IMR-90 (cell line): Measurements from ENCODE around the gene ZDHHC14. TPM values are rescaled to one million over a fixed set of nuclear protein-coding genes. Genes with fewer than 3 reads are reported as not detected.
"Not testable (repeated sequence)": the region's sequence is repeated elsewhere in the genome, so short reads cannot be mapped to it uniquely, and the experiment has no call there.

Experiments
- ATAC-seq: fragments of 200-7000 bp; cut with Tn5 transposase; 2 replicates; pipeline ENCODE4 v1.9.1; 2020; ENCODE audit warnings: low read depth, mild to moderate bottlenecking, moderate library complexity
- BruUV-seq: library from RNA; stranded (reverse); fragments of 400-500 nt; replicated peaks from 2 replicates; lab custom pipeline; 2021; lab: Mats Ljungman, UMichigan
- CTCF ChIA-PET: fragments of 300-600 bp; formaldehyde crosslinking; extraction: SDS; loops from one replicate; lab custom pipeline; 2021; ENCODE audit warnings: antibody characterized with exemption; lab: Yijun Ruan, JAX
- POLR2A ChIA-PET: fragments of 300-600 bp; sonication (Branson Sonifier 250); formaldehyde crosslinking; loops from one replicate; lab custom pipeline; 2022; ENCODE audit warnings: antibody characterized with exemption; ENCODE audit not compliant: unreplicated experiment; lab: Charles Lee
- DNase-seq: peaks from one replicate; pipeline ENCODE4 v3.0.0; 2013
- H2AFZ ChIP-seq: replicated peaks from 2 replicates; pipeline ENCODE3; 2013; ENCODE audit warnings: low read length, mild to moderate bottlenecking; ENCODE audit not compliant: poor library complexity
- H2AK5ac ChIP-seq: 2 replicates; pipeline ENCODE4 v1.6.1; 2013; ENCODE audit warnings: low read depth, low read length, inconsistent platforms
- H2AK9ac ChIP-seq: replicated peaks from 2 replicates; pipeline ENCODE3; 2013; ENCODE audit warnings: mild to moderate bottlenecking, low read depth, low read length, moderate library complexity; ENCODE audit not compliant: poor library complexity
- H2BK120ac ChIP-seq: 2 replicates; pipeline ENCODE4 v1.6.1; 2013; ENCODE audit warnings: low read depth, low read length, inconsistent platforms
- H2BK15ac ChIP-seq: 3 replicates; pipeline ENCODE4 v1.6.1; 2013; ENCODE audit warnings: low read depth, low read length, inconsistent platforms
- H2BK20ac ChIP-seq: 2 replicates; pipeline ENCODE4 v1.6.1; 2013; ENCODE audit warnings: low read depth, mild to moderate bottlenecking, inconsistent platforms, low read length, moderate library complexity
- H2BK5ac ChIP-seq: 2 replicates; pipeline ENCODE4 v1.6.1; 2013; ENCODE audit warnings: mild to moderate bottlenecking, low read depth, low read length, inconsistent platforms; ENCODE audit not compliant: poor library complexity, severe bottlenecking
- H3K14ac ChIP-seq: replicated peaks from 2 replicates; pipeline ENCODE4 v1.6.1; 2013; ENCODE audit warnings: low read depth, low read length, inconsistent platforms
- H3K18ac ChIP-seq: 2 replicates; pipeline ENCODE4 v1.6.1; 2013; ENCODE audit warnings: low read depth, low read length, control low read depth
- H3K23ac ChIP-seq: 2 replicates; pipeline ENCODE4 v1.6.1; 2013; ENCODE audit warnings: low read depth, low read length, inconsistent platforms
- H3K27ac ChIP-seq: 2 replicates; pipeline ENCODE4 v1.5.1; 2013; ENCODE audit warnings: mild to moderate bottlenecking, control low read depth, low read length; ENCODE audit not compliant: insufficient read depth
- H3K27me3 ChIP-seq: 2 replicates; pipeline ENCODE4 v1.6.1; 2013; ENCODE audit warnings: low read length; ENCODE audit not compliant: control insufficient read depth, insufficient read depth
- H3K36me3 ChIP-seq: 2 replicates; pipeline ENCODE4 v1.6.1; 2013; ENCODE audit warnings: low read length, mixed read lengths; ENCODE audit not compliant: control insufficient read depth, insufficient read depth
- H3K4ac ChIP-seq: 2 replicates; pipeline ENCODE4 v1.6.1; 2013; ENCODE audit warnings: low read depth, low read length, inconsistent platforms
- H3K4me1 ChIP-seq: 2 replicates; pipeline ENCODE4 v1.6.1; 2013; ENCODE audit warnings: low read length, mixed read lengths; ENCODE audit not compliant: control insufficient read depth, insufficient read depth
- H3K4me2 ChIP-seq: 2 replicates; pipeline ENCODE4 v1.6.1; 2013; ENCODE audit warnings: low read depth, mild to moderate bottlenecking, control low read depth, low read length, moderate library complexity
- H3K4me3 ChIP-seq: 2 replicates; pipeline ENCODE4 v1.5.1; 2013; ENCODE audit warnings: low read depth, mild to moderate bottlenecking, control low read depth, low read length, moderate library complexity; ENCODE audit not compliant: insufficient read depth
- H3K56ac ChIP-seq: 2 replicates; pipeline ENCODE4 v1.6.1; 2013; ENCODE audit warnings: low read length, inconsistent platforms; ENCODE audit not compliant: insufficient read depth; ENCODE audit errors: extremely low read depth
- H3K79me1 ChIP-seq, 2 experiments: 2 replicates each; pipeline ENCODE4 v1.6.1; 2013; ENCODE audit warnings: low read length in 2 of 2, inconsistent platforms in 1 of 2, low read depth in 1 of 2
- H3K9ac ChIP-seq: 2 replicates; pipeline ENCODE4 v1.6.1; 2013; ENCODE audit warnings: low read depth, low read length, control low read depth
- H3K9me1 ChIP-seq: 2 replicates; pipeline ENCODE4 v1.6.1; 2013; ENCODE audit warnings: low read length, inconsistent platforms; ENCODE audit not compliant: insufficient read depth
- H3K9me3 ChIP-seq: 2 replicates; pipeline ENCODE4 v1.6.1; 2013; ENCODE audit warnings: low read length; ENCODE audit not compliant: control insufficient read depth, insufficient read depth
- H4K20me1 ChIP-seq: 2 replicates; pipeline ENCODE4 v1.6.1; 2013; ENCODE audit warnings: low read length, inconsistent platforms; ENCODE audit not compliant: insufficient read depth
- H4K5ac ChIP-seq: 2 replicates; pipeline ENCODE4 v1.6.1; 2013; ENCODE audit warnings: mild to moderate bottlenecking, low read depth, low read length, control low read depth
- H4K8ac ChIP-seq, 2 experiments: 2 replicates each; pipeline ENCODE4 v1.6.1; 2013; ENCODE audit warnings: low read depth in 2 of 2, low read length in 2 of 2, control low read depth in 1 of 2, inconsistent platforms in 1 of 2
- H4K91ac ChIP-seq: 2 replicates; pipeline ENCODE4 v1.6.1; 2013; ENCODE audit warnings: low read depth, low read length, inconsistent platforms; ENCODE audit not compliant: insufficient read depth
- MAFK ChIP-seq: IDR thresholded peaks from 2 replicates; pipeline ENCODE4 v1.6.1; 2012; ENCODE audit warnings: low read depth, low read length, improper control_type of control experiment
- RCOR1 ChIP-seq: IDR thresholded peaks from 2 replicates; pipeline ENCODE4 v1.6.1; 2012; ENCODE audit warnings: mild to moderate bottlenecking, low read length, improper control_type of control experiment; ENCODE audit not compliant: insufficient replicate concordance
- WGBS, 2 experiments: methylation state at CpG; one replicate each; pipeline versions ENCODE4 v1.1.5 to v1.1.7; 2013; ENCODE audit warnings: missing lambda C conversion rate in 2 of 2; ENCODE audit not compliant: insufficient read length in 1 of 2; ENCODE audit errors: extremely low coverage in 2 of 2; 5-methylcytosine and 5-hydroxymethylcytosine counted together
- dilution Hi-C: fragments of 300-500 bp; cut with HindIII; formaldehyde crosslinking; loops from one replicate; pipeline ENCODE4 v1.14.3; 2018; ENCODE audit warnings: low sequenced_read_pairs; ENCODE audit not compliant: unreplicated experiment
- in situ Hi-C: fragments of 300-500 bp; cut with MboI; formaldehyde crosslinking; loops from 3 replicates; pipeline ENCODE4 v1.14.3; 2019; ENCODE audit warnings: low sequenced_read_pairs, inconsistent platforms, mixed read lengths
- intact Hi-C: fragments of 100-400 bp; cut with micrococcal nuclease; formaldehyde crosslinking; loops from 2 replicates; pipeline ENCODE4 v1.10.0; 2022
- polyA plus RNA-seq, 3 experiments: library from polyadenylated mRNA; depleted of rRNA; stranded (reverse); fragments of >200 nt; gene quantifications; 2 replicates each; pipeline ENCODE4 v1.2.3, GENCODE V29; 2012; ENCODE audit warnings: low replicate concordance in 1 of 3
- total RNA-seq: library from RNA; depleted of rRNA; stranded (reverse); fragments of >200 nt; gene quantifications from 2 replicates; pipeline ENCODE4 v1.2.3, GENCODE V29; 2012
- TF ChIP-seq, protein P1 (sequence below): conservative IDR thresholded peaks from 2 replicates; pipeline ENCODE4 v1.5.1; 2012; ENCODE audit warnings: mild to moderate bottlenecking, low read depth, low read length, improper control_type of control experiment

The ZDHHC14 gene
- total and polyA plus RNA-seq, 2 of the 4 experiments (the other 2 are of a cell fraction), result 0.90 to 2.0 TPM

DNA sequence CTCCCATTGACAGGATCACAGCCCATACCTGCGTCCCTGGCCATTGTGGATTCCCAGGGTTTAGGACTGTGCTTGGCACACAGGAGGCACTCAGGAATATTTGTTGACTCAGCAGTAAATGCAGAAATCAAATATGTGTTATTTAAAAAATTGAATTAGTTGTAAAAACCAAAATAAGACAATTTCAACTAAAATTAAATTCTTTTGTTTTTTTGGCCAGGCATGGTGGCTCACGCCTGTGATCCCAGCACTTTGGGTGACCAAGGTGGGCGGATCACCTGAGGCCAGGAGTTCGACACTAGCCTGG is 85.3 kb downstream of the ZDHHC14 start:
- no peak overlapping the region for H3K14ac ChIP-seq
- H3K56ac ChIP-seq, result no peak overlapping the region
- H3K27ac ChIP-seq, result no peak overlapping the region
- no peak overlapping the region for H3K23ac ChIP-seq
- no peaks in the 10 kb centered on the region for H3K79me1 ChIP-seq
- H3K36me3 ChIP-seq, result no peaks in the 10 kb centered on the region
- dilution Hi-C loops, result no loop called here
- H3K4me1 ChIP-seq, result peaks cover 1% of the 10 kb centered on the region; the same call in 1 of the 2 replicates
- no peak overlapping the region for H2AK5ac ChIP-seq
- H2BK120ac ChIP-seq, result no peak overlapping the region
- intact Hi-C loops, result no loop called here
- no peak overlapping the region for H2BK5ac ChIP-seq
- in situ Hi-C loops, result no loop called here
- H2BK15ac ChIP-seq, result no peak overlapping the region
- H4K91ac ChIP-seq, result no peak overlapping the region
- peaks cover 3% of the 10 kb centered on the region for H3K27me3 ChIP-seq
- CTCF ChIA-PET, result no interaction called here
- ATAC-seq (no peak), DNase-seq (no peak)
- no peak overlapping the region for H3K4me2 ChIP-seq
- H2BK20ac ChIP-seq, result no peak overlapping the region
- no peak overlapping the region for H4K8ac ChIP-seq
- H2AFZ ChIP-seq, result no peak overlapping the region
- H3K9ac ChIP-seq, result no peak overlapping the region
- 100% methylated on average over 2 of the region's 4 CpGs; no CpG with 5 or more reads in 1 of the 2 experiments for WGBS, 2 experiments
- no peaks in the 10 kb centered on the region; the same call in 1 of the 2 replicates for H4K20me1 ChIP-seq
- TF ChIP-seq, protein P1, sequence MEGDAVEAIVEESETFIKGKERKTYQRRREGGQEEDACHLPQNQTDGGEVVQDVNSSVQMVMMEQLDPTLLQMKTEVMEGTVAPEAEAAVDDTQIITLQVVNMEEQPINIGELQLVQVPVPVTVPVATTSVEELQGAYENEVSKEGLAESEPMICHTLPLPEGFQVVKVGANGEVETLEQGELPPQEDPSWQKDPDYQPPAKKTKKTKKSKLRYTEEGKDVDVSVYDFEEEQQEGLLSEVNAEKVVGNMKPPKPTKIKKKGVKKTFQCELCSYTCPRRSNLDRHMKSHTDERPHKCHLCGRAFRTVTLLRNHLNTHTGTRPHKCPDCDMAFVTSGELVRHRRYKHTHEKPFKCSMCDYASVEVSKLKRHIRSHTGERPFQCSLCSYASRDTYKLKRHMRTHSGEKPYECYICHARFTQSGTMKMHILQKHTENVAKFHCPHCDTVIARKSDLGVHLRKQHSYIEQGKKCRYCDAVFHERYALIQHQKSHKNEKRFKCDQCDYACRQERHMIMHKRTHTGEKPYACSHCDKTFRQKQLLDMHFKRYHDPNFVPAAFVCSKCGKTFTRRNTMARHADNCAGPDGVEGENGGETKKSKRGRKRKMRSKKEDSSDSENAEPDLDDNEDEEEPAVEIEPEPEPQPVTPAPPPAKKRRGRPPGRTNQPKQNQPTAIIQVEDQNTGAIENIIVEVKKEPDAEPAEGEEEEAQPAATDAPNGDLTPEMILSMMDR, result no peak
- TF ChIP-seq MAFK (peak; percentile 97), RCOR1 (no peak)
- no peak overlapping the region for H3K18ac ChIP-seq
- no TSS peak for BruUV-seq
- H3K4me3 ChIP-seq, result no peak overlapping the region
- H3K9me3 ChIP-seq, result no peaks in the 10 kb centered on the region
- H3K4ac ChIP-seq, result no peak overlapping the region
- POLR2A ChIA-PET, result no interaction called here
- peaks cover 2% of the 10 kb centered on the region for H3K9me1 ChIP-seq
- no peak overlapping the region for H4K5ac ChIP-seq
- no peak overlapping the region for H2AK9ac ChIP-seq

DNA sequence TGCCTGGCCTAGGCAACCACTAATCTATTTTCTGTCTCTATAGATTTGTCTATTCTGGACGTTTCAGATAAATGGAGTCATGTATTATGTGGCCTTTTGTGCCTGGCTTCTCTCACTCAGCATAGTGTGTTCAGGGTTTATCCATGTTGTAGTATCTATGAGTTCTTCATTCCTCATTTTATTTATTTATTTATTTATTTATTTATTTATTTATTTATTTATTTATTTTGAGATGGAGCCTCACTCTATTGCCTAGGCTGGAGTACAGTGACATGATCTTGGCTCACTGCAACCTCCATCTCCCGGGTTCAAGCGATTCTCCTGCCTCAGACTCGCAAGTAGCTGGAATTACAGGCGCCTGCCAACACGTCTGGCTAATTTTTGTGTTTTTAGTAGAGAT is 86.3 kb downstream of the ZDHHC14 start:
- H3K36me3 ChIP-seq, H2BK120ac ChIP-seq, H3K56ac ChIP-seq, H3K9me1 ChIP-seq, H2BK20ac ChIP-seq, H3K18ac ChIP-seq, H3K14ac ChIP-seq, H4K20me1 ChIP-seq, in situ Hi-C loops, H3K79me1 ChIP-seq, H3K4me3 ChIP-seq, H2BK15ac ChIP-seq, H2AK5ac ChIP-seq, H2AK9ac ChIP-seq, POLR2A ChIA-PET, BruUV-seq, H3K9ac ChIP-seq, dilution Hi-C loops, H2BK5ac ChIP-seq, DNase-seq, H3K4me1 ChIP-seq, H4K91ac ChIP-seq, H3K4ac ChIP-seq, intact Hi-C loops, H3K27me3 ChIP-seq, H3K23ac ChIP-seq, H3K9me3 ChIP-seq, H3K27ac ChIP-seq, H3K4me2 ChIP-seq, ATAC-seq, H2AFZ ChIP-seq, H4K5ac ChIP-seq, H4K8ac ChIP-seq: not testable (repeated sequence)
- WGBS, 2 experiments, result no CpG with 5 or more reads among the region's 6 CpGs
- CTCF ChIA-PET, result interaction anchor here (0.6 kb wide), 1 partner anchor 263 kb away, joined by 3 read pairs; no protein-coding TSS in a partner anchor
